H9 (cell line): ENCODE results near the gene SP6. TPM values are rescaled to one million over a fixed set of nuclear protein-coding genes. Genes with fewer than 3 reads are reported as not detected.

Experiments used
- DNase-seq: peaks from one replicate; pipeline ENCODE4 v3.0.0-alpha.2; 2017
- H2AFZ ChIP-seq: one replicate; pipeline ENCODE4 v1.6.1; 2013; ENCODE audit warnings: mild to moderate bottlenecking, low read length, control low read depth, moderate library complexity
- H2AK5ac ChIP-seq: 2 replicates; pipeline ENCODE4 v1.6.1; 2013; ENCODE audit warnings: low read length, control low read depth, mixed read lengths; ENCODE audit not compliant: insufficient read length
- H2BK120ac ChIP-seq: one replicate; pipeline ENCODE4 v1.6.1; 2013; ENCODE audit warnings: low read depth, mild to moderate bottlenecking, low read length, control low read depth, inconsistent platforms; ENCODE audit not compliant: poor library complexity, severe bottlenecking
- H2BK12ac ChIP-seq: 2 replicates; pipeline ENCODE4 v1.6.1; 2013; ENCODE audit warnings: low read length, control low read depth, mixed read lengths, low read depth; ENCODE audit not compliant: insufficient read length
- H2BK15ac ChIP-seq: 2 replicates; pipeline ENCODE4 v1.6.1; 2013; ENCODE audit warnings: low read depth, low read length, control low read depth
- H2BK20ac ChIP-seq: one replicate; pipeline ENCODE4 v1.6.1; 2013; ENCODE audit warnings: low read depth, mild to moderate bottlenecking, low read length, control low read depth, inconsistent platforms; ENCODE audit not compliant: poor library complexity, severe bottlenecking
- H2BK5ac ChIP-seq: 2 replicates; pipeline ENCODE4 v1.6.1; 2013; ENCODE audit warnings: low read length, control low read depth, mixed read lengths; ENCODE audit not compliant: insufficient read length
- H3K14ac ChIP-seq: 2 replicates; pipeline ENCODE4 v1.6.1; 2013; ENCODE audit warnings: low read length, control low read depth; ENCODE audit not compliant: insufficient read depth
- H3K18ac ChIP-seq: 2 replicates; pipeline ENCODE4 v1.6.1; 2013; ENCODE audit warnings: low read depth, mild to moderate bottlenecking, mixed read lengths, low read length, control low read depth; ENCODE audit not compliant: insufficient read length
- H3K23ac ChIP-seq: 2 replicates; pipeline ENCODE4 v1.6.1; 2013; ENCODE audit warnings: low read length, control low read depth, mixed read lengths, low read depth; ENCODE audit not compliant: insufficient read length
- H3K23me2 ChIP-seq: 2 replicates; pipeline ENCODE4 v1.6.1; 2013; ENCODE audit warnings: low read depth, mild to moderate bottlenecking, mixed read lengths, low read length, control low read depth; ENCODE audit not compliant: insufficient read length, poor library complexity, severe bottlenecking
- H3K27ac ChIP-seq: 2 replicates; pipeline ENCODE4 v1.5.1; 2013; ENCODE audit warnings: low read length, control low read depth, mixed read lengths, low read depth; ENCODE audit not compliant: insufficient read length
- H3K27me3 ChIP-seq: 2 replicates; pipeline ENCODE4 v1.6.1; 2013; ENCODE audit warnings: low read length, control low read depth, inconsistent platforms; ENCODE audit not compliant: insufficient read depth
- H3K4ac ChIP-seq: 2 replicates; pipeline ENCODE4 v1.6.1; 2013; ENCODE audit warnings: low read depth, mild to moderate bottlenecking, control low read depth, inconsistent platforms, low read length, moderate library complexity
- H3K4me1 ChIP-seq: 2 replicates; pipeline ENCODE4 v1.6.1; 2013; ENCODE audit warnings: low read length, control low read depth, inconsistent platforms; ENCODE audit not compliant: insufficient read depth
- H3K4me2 ChIP-seq: 2 replicates; pipeline ENCODE4 v1.6.1; 2013; ENCODE audit warnings: low read length, control low read depth, mixed read lengths; ENCODE audit not compliant: insufficient read length, insufficient read depth
- H3K56ac ChIP-seq: 2 replicates; pipeline ENCODE4 v1.6.1; 2013; ENCODE audit warnings: low read depth, mild to moderate bottlenecking, mixed read lengths, low read length, control low read depth; ENCODE audit not compliant: insufficient read length
- H3K79me1 ChIP-seq: 2 replicates; pipeline ENCODE4 v1.6.1; 2013; ENCODE audit warnings: low read depth, mild to moderate bottlenecking, moderate library complexity, low read length, control low read depth, inconsistent platforms; ENCODE audit not compliant: insufficient read depth, poor library complexity, severe bottlenecking
- H3K79me2 ChIP-seq: 2 replicates; pipeline ENCODE4 v1.6.1; 2013; ENCODE audit warnings: low read length, control low read depth, inconsistent platforms; ENCODE audit not compliant: insufficient read depth
- H3K9ac ChIP-seq: 2 replicates; pipeline ENCODE4 v1.6.1; 2013; ENCODE audit warnings: low read length, control low read depth, mixed read lengths; ENCODE audit not compliant: insufficient read length; ENCODE audit errors: extremely low read depth
- H3K9me3 ChIP-seq: one replicate; pipeline ENCODE4 v1.6.1; 2013; ENCODE audit warnings: low read depth, low read length, inconsistent platforms; ENCODE audit not compliant: control insufficient read depth
- H3T11ph ChIP-seq: one replicate; pipeline ENCODE4 v1.6.1; 2013; ENCODE audit warnings: mild to moderate bottlenecking, low read length, control low read depth, inconsistent platforms
- H4K20me1 ChIP-seq: one replicate; pipeline ENCODE4 v1.6.1; 2013; ENCODE audit not compliant: control insufficient read depth, insufficient read length, insufficient read depth
- H4K5ac ChIP-seq: 2 replicates; pipeline ENCODE4 v1.6.1; 2013; ENCODE audit warnings: low read depth, mild to moderate bottlenecking, mixed read lengths, low read length, control low read depth; ENCODE audit not compliant: insufficient read length
- H4K8ac ChIP-seq: replicated peaks from 2 replicates; pipeline ENCODE4 v1.6.1; 2013; ENCODE audit warnings: low read length, control low read depth, mixed read lengths, low read depth; ENCODE audit not compliant: insufficient read length
- H4K91ac ChIP-seq: 2 replicates; pipeline ENCODE4 v1.6.1; 2013; ENCODE audit warnings: low read depth, mild to moderate bottlenecking, moderate library complexity, mixed read lengths, low read length, control low read depth; ENCODE audit not compliant: insufficient read length
- H3K27ac Mint-ChIP-seq, 3 experiments: 2 replicates in 2 of 3; 3 replicates in 1 of 3; pipeline ENCODE4 v1.8.0; 2020 to 2021; ENCODE audit warnings: mixed read lengths in 3 of 3, mild to moderate bottlenecking in 1 of 3, moderate library complexity in 1 of 3
- H3K27me3 Mint-ChIP-seq: 2 replicates; pipeline ENCODE4 v1.8.0; 2021; ENCODE audit warnings: low read depth, mild to moderate bottlenecking, moderate library complexity, mixed read lengths
- H3K36me3 Mint-ChIP-seq, 3 experiments: 2 replicates in 2 of 3; 3 replicates in 1 of 3; pipeline ENCODE4 v1.8.0; 2020 to 2021; ENCODE audit warnings: low read depth in 3 of 3, mixed read lengths in 3 of 3; ENCODE audit not compliant: insufficient read depth in 1 of 3
- H3K4me1 Mint-ChIP-seq, 2 experiments: 2 replicates each; pipeline ENCODE4 v1.8.0; 2020; ENCODE audit warnings: mixed read lengths in 2 of 2
- H3K4me3 Mint-ChIP-seq, 2 experiments: 2 replicates in 1 of 2; 3 replicates in 1 of 2; pipeline ENCODE4 v1.8.0; 2020 to 2021; ENCODE audit warnings: mild to moderate bottlenecking in 2 of 2, mixed read lengths in 2 of 2, moderate library complexity in 1 of 2
- H3K9me3 Mint-ChIP-seq, 2 experiments: 2 replicates in 1 of 2; 3 replicates in 1 of 2; pipeline ENCODE4 v1.8.0; 2020; ENCODE audit warnings: mild to moderate bottlenecking in 2 of 2, mixed read lengths in 2 of 2, moderate library complexity in 1 of 2
- CTCF ChIP-seq: fragments of 200-600 bp; sonication (generic); conservative IDR thresholded peaks from 3 replicates; pipeline ENCODE4 v1.8.0; 2021; ENCODE audit warnings: antibody characterized with exemption, mild to moderate bottlenecking
- WGBS: extraction: QIAGEN DNeasy Blood & Tissue Kit; methylation state at CpG from one replicate; pipeline ENCODE4 v1.1.7; 2013; ENCODE audit warnings: missing lambda C conversion rate, low lambda C conversion rate, mixed read lengths; ENCODE audit not compliant: insufficient read length; ENCODE audit errors: extremely low coverage; 5-methylcytosine and 5-hydroxymethylcytosine counted together
- total RNA-seq: library from RNA; stranded (reverse); gene quantifications from 2 replicates; pipeline ENCODE4 v1.2.1, GENCODE V29; 2021

Gene SP6
- total RNA-seq, 1 experiment from 2014 or later: 0.90 TPM

- H2BK12ac ChIP-seq: no peak overlapping the region
- Mint-ChIP-seq H3K36me3 (peaks cover 0 to 2% (median 0%) of the 10 kb centered on the region in 3 experiments; a peak in 1 of 7 replicates), H3K4me1 (peaks cover 32 to 53% of the 10 kb centered on the region in 2 experiments), H3K4me3 (peak overlapping the region; percentile 55 to 78), H3K9me3 (no peaks in the 10 kb centered on the region; a peak in 1 of 5 replicates), H3K27me3 (peaks cover 78% of the 10 kb centered on the region), H3K27ac (peak overlapping the region in 1 of 3 experiments; percentile 22; a peak in 1 of 7 replicates)
- no peak overlapping the region for H3K23ac ChIP-seq
- H4K20me1 ChIP-seq: no peaks in the 10 kb centered on the region
- H2BK20ac ChIP-seq: no peak overlapping the region
- H2BK5ac ChIP-seq: no peak overlapping the region
- H4K91ac ChIP-seq: no peak overlapping the region
- H3K4me2 ChIP-seq: peak overlapping the region; percentile 55
- H2AK5ac ChIP-seq: no peak overlapping the region
- no peak overlapping the region for H2BK120ac ChIP-seq
- no peak for TF ChIP-seq CTCF
- no peak overlapping the region for H2BK15ac ChIP-seq
- H3K79me2 ChIP-seq: no peaks in the 10 kb centered on the region
- H3K4me1 ChIP-seq: peaks cover 4% of the 10 kb centered on the region; the same call in 1 of the 2 replicates
- H3K9me3 ChIP-seq: no peaks in the 10 kb centered on the region
- H3K27ac ChIP-seq: no peak overlapping the region
- H3K27me3 ChIP-seq: peaks cover 44% of the 10 kb centered on the region
- H3T11ph ChIP-seq: no peak overlapping the region
- H3K14ac ChIP-seq: no peak overlapping the region
- no peak overlapping the region for H3K18ac ChIP-seq
- DNase-seq: peak; percentile 72
- no peak overlapping the region for H4K8ac ChIP-seq
- no CpG with 5 or more reads among the region's 31 CpGs for WGBS
- no peak overlapping the region for H3K9ac ChIP-seq
- H3K23me2 ChIP-seq: peaks cover 22% of the 10 kb centered on the region
- no peak overlapping the region for H3K4ac ChIP-seq
- no peak overlapping the region for H3K56ac ChIP-seq
- H2AFZ ChIP-seq: no peak overlapping the region
- no peak overlapping the region for H4K5ac ChIP-seq
- no peaks in the 10 kb centered on the region for H3K79me1 ChIP-seq
These were observed 4.1 kb downstream of the SP6 start for GRCh38 chr17:47846716-47847340.
